ENCODE data around the gene SYT2.
"Not testable (repeated sequence)": the region's sequence is repeated elsewhere in the genome, so short reads cannot be mapped to it uniquely, and the experiment has no call there.

SYT2 gene

GRCh38 chr1:202565890-202566602 is 144.2 kb downstream of the SYT2 start:
- no peak for DNase-seq

- no peak for DNase-seq
These were observed 145.2 kb downstream of the SYT2 start for GRCh38 chr1:202564958-202565495.

- no peak for DNase-seq
These were observed 146.4 kb downstream of the SYT2 start for GRCh38 chr1:202563818-202564217.

- peak; percentile 69 for DNase-seq
These were observed 147.7 kb downstream of the SYT2 start for GRCh38 chr1:202562444-202563060.

- no peak for DNase-seq
These were observed 148.4 kb downstream of the SYT2 start for GRCh38 chr1:202561726-202562443.

GRCh38 chr1:202561240-202561639 is 149.0 kb downstream of the SYT2 start:
- DNase-seq = no peak

GRCh38 chr1:202557662-202558061 is 152.6 kb downstream of the SYT2 start:
- not testable (repeated sequence) for DNase-seq

- DNase-seq = not testable (repeated sequence)
These were observed 154.2 kb downstream of the SYT2 start for GRCh38 chr1:202556037-202556436.

GRCh38 chr1:202554619-202555018 is 155.6 kb downstream of the SYT2 start:
- DNase-seq = not testable (repeated sequence)

- no peak for DNase-seq
These were observed 156.7 kb downstream of the SYT2 start for GRCh38 chr1:202553560-202554038.

GRCh38 chr1:202553078-202553477 is 157.2 kb downstream of the SYT2 start:
- DNase-seq = not testable (repeated sequence)

- not testable (repeated sequence) for DNase-seq
These were observed 157.6 kb downstream of the SYT2 start for GRCh38 chr1:202552615-202553014.

- no peak for DNase-seq
These were observed 158.6 kb downstream of the SYT2 start for GRCh38 chr1:202551683-202552082.

GRCh38 chr1:202550088-202550487 is 160.2 kb downstream of the SYT2 start:
- DNase-seq = not testable (repeated sequence)

- no peak for DNase-seq
These were observed 163.0 kb downstream of the SYT2 start for GRCh38 chr1:202547215-202547614.

- DNase-seq = not testable (repeated sequence)
These were observed 163.5 kb downstream of the SYT2 start for GRCh38 chr1:202546796-202547195.

GRCh38 chr1:202546377-202546776 is 163.9 kb downstream of the SYT2 start:
- not testable (repeated sequence) for DNase-seq

GRCh38 chr1:202545647-202546303 is 164.5 kb downstream of the SYT2 start:
- not testable (repeated sequence) for DNase-seq

GRCh38 chr1:202544766-202545449 is 165.3 kb downstream of the SYT2 start:
- not testable (repeated sequence) for DNase-seq

GRCh38 chr1:202543537-202543936 is 166.7 kb downstream of the SYT2 start:
- not testable (repeated sequence) for DNase-seq

- DNase-seq = not testable (repeated sequence)
These were observed 167.8 kb downstream of the SYT2 start for GRCh38 chr1:202542415-202542814.

GRCh38 chr1:202540858-202541257 is 169.4 kb downstream of the SYT2 start:
- not testable (repeated sequence) for DNase-seq
